Central memory CD4-positive, alpha-beta T cell (primary cell): ENCODE results near the gene WIF1.

ENCODE experiments used
- DNase-seq: peaks from one replicate; pipeline ENCODE4 v3.0.0; 2022

WIF1 gene

GRCh38 chr12:65121956-65122469 lies 908 bp upstream of the WIF1 start:
- no peak for DNase-seq

- DNase-seq, result no peak
These were observed 2.0 kb downstream of the WIF1 start for GRCh38 chr12:65119063-65119462.

GRCh38 chr12:65113621-65114035 lies 7.5 kb downstream of the WIF1 start:
- DNase-seq, result no peak

DNA sequence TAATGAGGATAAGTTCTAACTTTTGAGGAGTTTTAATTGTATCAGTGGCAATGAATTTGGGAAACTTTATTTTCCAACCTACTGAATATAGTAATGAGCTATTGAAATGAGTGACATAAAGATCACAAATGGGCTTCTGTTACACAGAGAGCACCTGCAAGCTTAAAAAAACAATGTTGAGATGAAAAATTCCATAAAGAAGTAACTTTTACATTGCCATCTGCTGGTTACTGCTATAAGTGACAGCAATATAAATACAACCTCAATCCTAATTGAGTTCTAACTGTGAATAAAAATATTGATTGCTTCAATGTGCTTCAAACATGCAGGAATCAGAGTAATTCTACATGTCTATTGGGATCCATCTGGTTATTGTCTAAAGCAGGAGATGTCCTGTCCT lies 14.2 kb downstream of the WIF1 start:
- DNase-seq, result no peak

- no peak for DNase-seq
These were observed 21.0 kb downstream of the WIF1 start for GRCh38 chr12:65100140-65100539.

DNA sequence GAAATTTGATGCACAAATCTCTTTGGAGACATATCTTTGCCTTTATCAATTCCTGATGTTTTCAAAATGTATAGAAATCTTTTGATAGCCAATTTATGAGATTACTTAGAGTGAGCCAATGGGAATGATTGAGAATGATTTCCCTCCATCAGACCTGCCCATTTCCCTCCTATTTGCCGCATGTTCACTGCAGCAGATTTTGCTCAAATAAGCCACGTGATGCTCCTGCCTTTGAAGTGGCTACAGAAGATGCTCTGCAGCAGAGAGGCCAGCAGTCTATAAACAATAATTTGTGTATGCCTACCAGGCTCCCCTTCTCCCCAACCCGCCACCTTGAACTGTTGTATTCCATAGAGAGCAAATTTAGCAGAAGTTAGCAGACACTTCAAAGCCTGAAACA lies 21.9 kb downstream of the WIF1 start:
- DNase-seq, result no peak

- DNase-seq, result no peak
These were observed 22.7 kb downstream of the WIF1 start for GRCh38 chr12:65098364-65098763.

DNA sequence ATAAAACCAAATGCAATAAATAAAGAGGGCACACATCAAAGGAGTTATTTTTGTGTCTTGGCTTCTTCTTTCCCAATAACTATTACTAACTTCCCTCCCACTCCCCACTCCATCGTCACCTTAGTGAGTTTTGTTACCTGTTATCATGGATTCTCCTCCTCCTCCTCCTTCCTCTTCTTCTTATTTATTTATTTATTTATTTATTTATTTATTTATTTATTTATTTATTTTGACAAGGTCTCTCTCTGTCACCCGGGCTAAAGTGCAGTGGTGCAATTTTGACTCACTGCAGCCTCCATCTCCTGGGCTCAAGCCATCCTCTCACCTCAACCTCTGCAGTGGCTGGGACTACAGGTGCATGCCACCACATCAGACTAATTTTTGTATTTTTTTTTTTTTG lies 26.4 kb downstream of the WIF1 start:
- DNase-seq, result no peak

GRCh38 chr12:65093606-65094005 lies 27.5 kb downstream of the WIF1 start:
- no peak for DNase-seq

DNA sequence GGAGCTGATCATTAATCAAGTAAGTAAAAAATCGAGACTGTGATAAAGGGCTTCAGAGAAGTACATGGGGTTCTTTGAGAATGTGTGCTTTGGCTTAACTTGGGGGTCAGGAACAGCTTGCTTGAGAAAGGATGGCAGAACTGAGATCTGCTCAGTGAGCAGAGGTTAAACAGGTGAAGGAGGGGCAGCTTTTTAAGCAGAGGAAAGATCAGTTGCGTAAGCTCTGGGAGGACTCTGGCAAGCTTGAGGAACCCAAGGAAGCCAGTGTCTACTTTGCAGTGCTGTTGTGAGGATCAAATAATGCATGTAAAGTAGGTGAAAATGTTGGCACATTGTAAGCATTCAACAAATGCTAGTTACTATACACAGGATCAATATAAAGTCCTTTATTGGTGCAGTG lies 30.6 kb downstream of the WIF1 start:
- no peak for DNase-seq

- DNase-seq, result no peak
These were observed 34.9 kb downstream of the WIF1 start for GRCh38 chr12:65086236-65086635.

DNA sequence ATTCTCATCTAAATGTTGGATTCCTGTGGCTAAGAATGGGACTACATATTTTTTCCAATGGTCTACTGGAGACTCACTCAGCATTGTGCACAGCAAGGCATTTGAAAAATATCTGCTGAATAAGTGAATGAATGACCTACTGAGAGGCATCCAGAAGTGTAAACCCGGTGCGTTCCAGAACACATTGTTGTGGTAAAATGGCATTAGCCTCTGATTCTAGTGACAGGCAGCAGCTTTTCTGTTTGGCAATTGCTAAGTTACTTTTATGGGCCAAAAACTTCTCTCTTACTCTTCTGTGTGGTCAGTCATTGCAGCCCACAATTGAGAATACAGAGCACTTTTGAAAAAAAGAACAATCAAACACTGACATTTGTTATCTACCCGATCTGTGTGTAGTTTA lies 36.5 kb downstream of the WIF1 start:
- DNase-seq, result no peak

GRCh38 chr12:65083581-65083980 lies 37.5 kb downstream of the WIF1 start:
- DNase-seq, result no peak

DNA sequence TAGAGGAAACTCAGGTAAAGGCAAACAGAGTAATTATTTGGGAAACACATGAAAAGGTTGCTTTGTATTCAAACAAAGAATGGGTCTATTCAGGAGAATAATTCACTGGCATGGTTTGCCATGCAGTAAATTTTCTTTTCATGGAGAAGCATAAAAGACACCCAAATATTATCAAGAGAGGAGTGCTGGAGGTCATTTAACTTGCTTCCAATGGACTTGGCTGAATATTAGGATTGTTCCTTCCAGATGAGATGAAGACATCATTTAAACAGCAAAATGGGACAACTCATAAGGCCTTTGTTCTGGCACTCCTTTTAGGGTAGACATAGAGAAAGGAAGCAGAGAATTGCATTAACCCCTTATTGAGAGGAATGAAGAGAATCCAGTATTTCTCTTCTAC lies 38.7 kb downstream of the WIF1 start:
- DNase-seq, result no peak

GRCh38 chr12:65081496-65081895 lies 39.6 kb downstream of the WIF1 start:
- no peak for DNase-seq

DNA sequence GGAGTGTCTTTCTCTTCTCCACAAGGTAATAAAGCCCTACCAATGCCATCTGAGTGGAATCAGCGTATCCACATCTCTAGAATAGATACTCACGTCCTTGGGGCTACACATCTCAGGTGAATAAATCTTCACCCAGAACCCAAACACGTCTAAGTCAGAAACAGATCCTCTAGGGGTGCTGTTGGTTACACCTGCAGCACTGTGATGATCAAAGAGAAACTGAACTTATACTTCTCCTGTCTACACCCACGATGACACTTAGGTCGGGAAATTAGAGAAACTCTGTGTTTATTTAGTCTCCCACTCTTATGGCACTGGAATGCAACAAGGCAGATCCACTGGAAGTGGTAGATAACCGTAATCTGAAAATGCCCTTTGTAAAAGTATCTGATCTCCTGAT lies 46.2 kb downstream of the WIF1 start:
- no peak for DNase-seq

- DNase-seq, result no peak
These were observed 51.8 kb downstream of the WIF1 start for GRCh38 chr12:65069336-65069735.

GRCh38 chr12:65067383-65067782 lies 53.7 kb downstream of the WIF1 start:
- DNase-seq, result no peak

DNA sequence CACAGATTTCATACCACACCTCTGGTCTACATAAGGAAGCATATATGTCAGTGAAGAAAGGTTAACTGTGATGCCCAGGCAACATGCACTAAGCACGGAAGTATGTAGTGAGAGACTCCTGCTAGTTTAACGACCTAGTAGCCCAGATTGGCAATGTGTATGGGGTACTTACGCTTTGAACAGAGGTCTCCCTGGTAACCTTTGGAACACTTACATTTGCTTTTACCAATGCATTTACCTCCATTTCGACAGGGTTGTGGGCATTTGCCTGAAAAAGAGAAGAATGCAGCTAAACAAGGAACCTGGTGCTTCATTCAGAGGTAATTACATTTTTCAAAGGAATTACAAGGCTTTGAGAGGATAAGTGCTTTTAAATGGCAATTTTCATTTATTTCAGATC lies 65.2 kb downstream of the WIF1 start:
- no peak for DNase-seq

DNA sequence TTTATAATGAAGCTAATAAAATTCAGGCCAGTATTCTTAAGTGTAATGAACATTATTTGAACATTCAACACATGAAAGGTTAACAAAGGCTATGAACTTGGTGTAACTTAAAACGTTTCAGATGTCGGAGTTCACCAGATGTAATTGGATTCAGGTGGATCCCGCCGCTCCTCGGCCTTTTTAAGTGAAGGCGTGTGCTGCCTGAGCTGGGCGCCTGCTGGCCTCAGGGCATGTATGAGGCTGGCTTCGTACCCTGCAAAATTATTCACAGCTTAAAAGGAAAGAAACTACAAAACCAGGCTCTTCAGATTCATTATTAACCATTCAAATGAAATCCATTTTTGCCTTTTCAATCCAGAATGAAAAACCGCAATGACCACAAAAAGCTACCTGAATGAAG lies 69.9 kb downstream of the WIF1 start:
- DNase-seq, result no peak

- DNase-seq, result no peak
These were observed 75.8 kb downstream of the WIF1 start for GRCh38 chr12:65045269-65045668.

DNA sequence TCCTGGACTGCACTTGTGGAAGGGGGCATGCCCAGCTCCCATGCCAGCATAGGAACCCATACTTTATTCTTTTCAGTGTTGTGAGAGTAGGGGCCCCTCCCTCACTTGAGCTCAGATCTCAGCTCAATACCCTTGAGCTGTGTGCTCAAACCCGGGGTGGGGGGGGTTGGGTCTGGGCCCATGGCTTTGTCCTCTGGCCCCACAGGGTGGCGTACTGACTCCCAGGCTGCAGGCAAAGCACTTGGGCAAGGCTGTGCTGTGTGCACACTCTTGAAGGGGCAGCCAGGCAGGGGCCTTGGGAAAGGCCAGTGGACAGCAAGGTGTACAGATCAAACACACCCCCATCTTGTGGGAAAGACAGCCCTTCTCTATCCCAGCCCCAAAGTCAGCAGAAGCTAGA lies 81.8 kb downstream of the WIF1 start:
- no peak for DNase-seq

- no peak for DNase-seq
These were observed 96.0 kb downstream of the WIF1 start for GRCh38 chr12:65025136-65025535.

GRCh38 chr12:65023485-65023884 lies 97.6 kb downstream of the WIF1 start:
- no peak for DNase-seq

GRCh38 chr12:65022960-65023359 lies 98.1 kb downstream of the WIF1 start:
- no peak for DNase-seq

- no peak for DNase-seq
These were observed 98.7 kb downstream of the WIF1 start for GRCh38 chr12:65022421-65022820.
